Ishikawa (cell line): ENCODE measurements around the gene PATL2.

Source experiments
- CEBPB ChIP-seq: IDR thresholded peaks from 2 replicates; pipeline ENCODE4 v1.6.1; 2012
- EP300 ChIP-seq: IDR thresholded peaks from 2 replicates; pipeline ENCODE4 v1.6.1; 2012; ENCODE audit warnings: borderline replicate concordance
- FOXM1 ChIP-seq: IDR thresholded peaks from 2 replicates; pipeline ENCODE4 v1.6.1; 2012; ENCODE audit warnings: low read depth, borderline replicate concordance
- TEAD4 ChIP-seq: IDR thresholded peaks from 2 replicates; pipeline ENCODE4 v1.6.1; 2012
- YY1 ChIP-seq: IDR thresholded peaks from 2 replicates; pipeline ENCODE4 v1.6.1; 2012; ENCODE audit warnings: low read depth

DNA sequence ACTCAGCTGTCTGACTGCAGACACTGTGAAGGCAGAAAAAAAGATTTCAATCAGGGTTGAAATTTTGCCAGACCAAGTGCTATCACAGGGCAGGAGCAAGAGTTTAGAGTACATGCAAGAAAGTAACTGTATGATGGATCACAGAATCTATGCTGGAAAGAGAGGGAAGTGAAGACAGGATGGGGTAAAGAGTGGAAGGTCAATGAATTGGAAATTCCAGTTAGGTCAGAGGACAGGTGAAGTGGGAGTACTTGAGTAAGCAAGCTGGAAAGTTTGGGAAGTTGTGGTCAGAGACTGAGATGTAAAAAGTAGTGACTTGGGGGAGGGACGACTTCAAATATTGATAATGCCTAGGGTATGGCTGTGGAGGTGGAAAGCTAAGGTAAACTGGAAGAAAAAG is 54.8 kb downstream of the PATL2 start:
- TF ChIP-seq CEBPB, result no peak
- no peak for TF ChIP-seq EP300
- no peak for TF ChIP-seq TEAD4
- no peak for TF ChIP-seq YY1
- no peak for TF ChIP-seq FOXM1
